ENCODE data around the gene LY6G5C. TPM values are rescaled to one million over a fixed set of nuclear protein-coding genes. Genes with fewer than 3 reads are reported as not detected.

Gene LY6G5C
- total and polyA plus RNA-seq, 2 of the 13 experiments (the other 11 are each of a cell fraction or from before 2014, with no cell fraction given) = 0.33 to 0.55 TPM

GRCh38 chr6:31729979-31730630 is 49.2 kb upstream of the LY6G5C start (continued):
- peak; percentile 95; the same call in 1 of the 2 replicates for TF ChIP-seq CCDC6 (CRISPR knock-in tag; IDR thresholded peaks at IDR 0.05)
- TF ChIP-seq, protein P1, sequence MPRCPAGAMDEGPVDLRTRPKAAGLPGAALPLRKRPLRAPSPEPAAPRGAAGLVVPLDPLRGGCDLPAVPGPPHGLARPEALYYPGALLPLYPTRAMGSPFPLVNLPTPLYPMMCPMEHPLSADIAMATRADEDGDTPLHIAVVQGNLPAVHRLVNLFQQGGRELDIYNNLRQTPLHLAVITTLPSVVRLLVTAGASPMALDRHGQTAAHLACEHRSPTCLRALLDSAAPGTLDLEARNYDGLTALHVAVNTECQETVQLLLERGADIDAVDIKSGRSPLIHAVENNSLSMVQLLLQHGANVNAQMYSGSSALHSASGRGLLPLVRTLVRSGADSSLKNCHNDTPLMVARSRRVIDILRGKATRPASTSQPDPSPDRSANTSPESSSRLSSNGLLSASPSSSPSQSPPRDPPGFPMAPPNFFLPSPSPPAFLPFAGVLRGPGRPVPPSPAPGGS (CRISPR knock-in tag; IDR thresholded peaks at IDR 0.05) = peak; percentile 96
- TF ChIP-seq SIN3B (IDR thresholded peaks at IDR 0.05; ENCODE audit: low read length) = no peak
- no peak for TF ChIP-seq NR3C1 (CRISPR knock-in tag; IDR thresholded peaks at IDR 0.05)
- TF ChIP-seq U2AF2 (IDR thresholded peaks at IDR 0.05; ENCODE audit: low read depth, low read length) = 0 out of 2 replicates have a peak, but pooled peaks have one; percentile 72
- no peak for TF ChIP-seq NPAS2 (CRISPR knock-in tag; IDR thresholded peaks at IDR 0.05; ENCODE audit: borderline replicate concordance)
- TF ChIP-seq ZNF510 (CRISPR knock-in tag; IDR thresholded peaks at IDR 0.05; ENCODE audit: low read depth) = no peak
- TF ChIP-seq KDM5A (IDR thresholded peaks at IDR 0.05; ENCODE audit: borderline replicate concordance, low read length) = no peak; the same call in 1 of the 2 replicates
- no peak; the same call in 1 of the 2 replicates for TF ChIP-seq RARA (CRISPR knock-in tag; IDR thresholded peaks at IDR 0.05)
- no peak for TF ChIP-seq ZNF780A (CRISPR knock-in tag; IDR thresholded peaks at IDR 0.05)
- TF ChIP-seq FOXA3 (CRISPR knock-in tag; IDR thresholded peaks at IDR 0.05) = no peak
- no peak for TF ChIP-seq RFXANK (CRISPR knock-in tag; IDR thresholded peaks at IDR 0.05)
- TF ChIP-seq ZSCAN22 (CRISPR knock-in tag; IDR thresholded peaks at IDR 0.05) = 0 out of 2 replicates have a peak, but pooled peaks have one; percentile 36
- peak; percentile 96 for TF ChIP-seq RBM22 (optimal IDR thresholded peaks at IDR 0.05; ENCODE audit: low read length)
- no peak for TF ChIP-seq MAFK (conservative IDR thresholded peaks at IDR 0.05 in 1 of 2, IDR thresholded peaks at IDR 0.05 in 1 of 2; ENCODE audit: low read length in 2 of 2)
- no peak; the same call in 1 of the 2 replicates for TF ChIP-seq ZSCAN25 (CRISPR knock-in tag; IDR thresholded peaks at IDR 0.05)
- TF ChIP-seq, protein P2, sequence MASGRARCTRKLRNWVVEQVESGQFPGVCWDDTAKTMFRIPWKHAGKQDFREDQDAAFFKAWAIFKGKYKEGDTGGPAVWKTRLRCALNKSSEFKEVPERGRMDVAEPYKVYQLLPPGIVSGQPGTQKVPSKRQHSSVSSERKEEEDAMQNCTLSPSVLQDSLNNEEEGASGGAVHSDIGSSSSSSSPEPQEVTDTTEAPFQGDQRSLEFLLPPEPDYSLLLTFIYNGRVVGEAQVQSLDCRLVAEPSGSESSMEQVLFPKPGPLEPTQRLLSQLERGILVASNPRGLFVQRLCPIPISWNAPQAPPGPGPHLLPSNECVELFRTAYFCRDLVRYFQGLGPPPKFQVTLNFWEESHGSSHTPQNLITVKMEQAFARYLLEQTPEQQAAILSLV (CRISPR knock-in tag; IDR thresholded peaks at IDR 0.05; ENCODE audit: borderline replicate concordance) = peak; percentile 21; the same call in 1 of the 2 replicates
- peak; percentile 88 for TF ChIP-seq ZFP37 (CRISPR knock-in tag; IDR thresholded peaks at IDR 0.05; ENCODE audit: borderline replicate concordance)
- no peak for TF ChIP-seq ZBTB49 (CRISPR knock-in tag; IDR thresholded peaks at IDR 0.05; ENCODE audit: borderline replicate concordance)
- TF ChIP-seq ZNF720 (CRISPR knock-in tag; IDR thresholded peaks at IDR 0.05) = no peak
- no peak for TF ChIP-seq ZNF383 (CRISPR knock-in tag; IDR thresholded peaks at IDR 0.05; ENCODE audit: borderline replicate concordance)
- TF ChIP-seq ZNF17 (CRISPR knock-in tag; IDR thresholded peaks at IDR 0.05) = no peak
- peak; percentile 73 for TF ChIP-seq ZBTB10 (CRISPR knock-in tag; IDR thresholded peaks at IDR 0.05; ENCODE audit: borderline replicate concordance)
- TF ChIP-seq ZBTB38 (CRISPR knock-in tag; IDR thresholded peaks at IDR 0.05) = peak; percentile 98
